ENCODE data around the gene DACH2.
"Not testable (repeated sequence)": the region's sequence is repeated elsewhere in the genome, so short reads cannot be mapped to it uniquely, and the experiment has no call there.

The DACH2 gene

GRCh38 chrX:86148024-86148511 is at the start of gene DACH2:
Gene DACH2 (plus strand): TSS chrX:86148451.
- DNase-seq (ENCODE audit: low read depth): no peak

- DNase-seq (ENCODE audit: low read depth): no peak
Observed at GRCh38 chrX:86102341-86102740, 45.9 kb upstream of the DACH2 start.

GRCh38 chrX:86103061-86103460 is 45.2 kb upstream of the DACH2 start:
- no peak for DNase-seq (ENCODE audit: low read depth)

- DNase-seq (ENCODE audit: low read depth): no peak
Observed at GRCh38 chrX:86104526-86104925, 43.7 kb upstream of the DACH2 start.

- DNase-seq (ENCODE audit: low read depth): no peak
Observed at GRCh38 chrX:86121916-86122315, 26.3 kb upstream of the DACH2 start.

GRCh38 chrX:86133761-86134160 is 14.5 kb upstream of the DACH2 start:
- no peak for DNase-seq (ENCODE audit: low read depth)

GRCh38 chrX:86137071-86137470 is 11.2 kb upstream of the DACH2 start:
- DNase-seq (ENCODE audit: low read depth): no peak

- DNase-seq (ENCODE audit: low read depth): no peak
Observed at GRCh38 chrX:86141786-86142185, 6.5 kb upstream of the DACH2 start.

- DNase-seq (ENCODE audit: low read depth): no peak
Observed at GRCh38 chrX:86146102-86146501, 2.1 kb upstream of the DACH2 start.

- DNase-seq (ENCODE audit: low read depth): no peak
Observed at GRCh38 chrX:86148594-86148993, 343 bp downstream of the DACH2 start.

GRCh38 chrX:86149119-86149518 is 868 bp downstream of the DACH2 start:
- DNase-seq (ENCODE audit: low read depth): no peak

GRCh38 chrX:86154553-86154952 is 6.3 kb downstream of the DACH2 start:
- DNase-seq (ENCODE audit: low read depth): no peak

GRCh38 chrX:86171366-86171765 is 23.1 kb downstream of the DACH2 start:
- DNase-seq (ENCODE audit: low read depth): no peak

- no peak for DNase-seq (ENCODE audit: low read depth)
Observed at GRCh38 chrX:86178906-86179305, 30.7 kb downstream of the DACH2 start.

GRCh38 chrX:86181325-86181724 is 33.1 kb downstream of the DACH2 start:
- DNase-seq (ENCODE audit: low read depth): not testable (repeated sequence)

- no peak for DNase-seq (ENCODE audit: low read depth)
Observed at GRCh38 chrX:86192827-86193226, 44.6 kb downstream of the DACH2 start.

- no peak for DNase-seq (ENCODE audit: low read depth)
Observed at GRCh38 chrX:86194758-86195157, 46.5 kb downstream of the DACH2 start.

- DNase-seq (ENCODE audit: low read depth): no peak
Observed at GRCh38 chrX:86195343-86195742, 47.1 kb downstream of the DACH2 start.

- no peak for DNase-seq (ENCODE audit: low read depth)
Observed at GRCh38 chrX:86197815-86198214, 49.6 kb downstream of the DACH2 start.

- DNase-seq (ENCODE audit: low read depth): no peak
Observed at GRCh38 chrX:86210772-86211171, 62.5 kb downstream of the DACH2 start.

GRCh38 chrX:86215260-86215659 is 67.0 kb downstream of the DACH2 start:
- no peak for DNase-seq (ENCODE audit: low read depth)

GRCh38 chrX:86237482-86237881 is 89.2 kb downstream of the DACH2 start:
- no peak for DNase-seq (ENCODE audit: low read depth)

GRCh38 chrX:86241547-86241946 is 93.3 kb downstream of the DACH2 start:
- no peak for DNase-seq (ENCODE audit: low read depth)

GRCh38 chrX:86263526-86263925 is 115.3 kb downstream of the DACH2 start:
- no peak for DNase-seq (ENCODE audit: low read depth)

GRCh38 chrX:86295293-86295692 is 147.0 kb downstream of the DACH2 start:
- no peak for DNase-seq (ENCODE audit: low read depth)

Measured in stimulated activated CD8-positive, alpha-beta memory T cell treated with anti-CD3 and anti-CD28 coated beads, Interleukin-15, amount 100 ng/mL, for 24 hours (primary cell).